ENCODE data around the gene ELOVL5.

GRCh38 chr6:53268858-53269608, 79.7 kb downstream of the ELOVL5 start:
- TF ChIP-seq CTCF (IDR thresholded peaks at IDR 0.05) (no peak), POLR2A (IDR thresholded peaks at IDR 0.05) (no peak)
